Keratinocyte (primary cell): ENCODE data around the gene ALS2CL. TPM values are rescaled to one million over a fixed set of nuclear protein-coding genes. Genes with fewer than 3 reads are reported as not detected.

Experiments used
- DNase-seq: peaks from one replicate; pipeline ENCODE4 v3.0.0-alpha.2; 2011; ENCODE audit warnings: low read depth, missing footprints, low spot score
- FAIRE-seq: peaks from 2 replicates; lab custom pipeline; 2011; peaks lifted over from hg19 to GRCh38; lab: Jason Lieb, UNC
- H2AFZ ChIP-seq: 2 replicates; pipeline ENCODE4 v1.6.0; 2012; ENCODE audit warnings: low read length, control low read depth, inconsistent platforms; ENCODE audit not compliant: control insufficient read depth
- H3K27ac ChIP-seq: 2 replicates; pipeline ENCODE4 v1.5.1; 2011; ENCODE audit warnings: low read length; ENCODE audit not compliant: control insufficient read depth, insufficient read depth
- H3K27me3 ChIP-seq: 3 replicates; pipeline ENCODE4 v1.6.0; 2011; ENCODE audit warnings: low read length; ENCODE audit not compliant: control insufficient read depth, insufficient read depth; ENCODE audit errors: extremely low read depth
- H3K36me3 ChIP-seq, 2 experiments: 2 replicates in 1 of 2; 3 replicates in 1 of 2; pipeline ENCODE4 v1.5.1; 2011; ENCODE audit warnings: low read length in 2 of 2, mild to moderate bottlenecking in 1 of 2; ENCODE audit not compliant: control insufficient read depth in 2 of 2, insufficient read depth in 2 of 2; ENCODE audit errors: extremely low read depth in 1 of 2
- H3K4me1 ChIP-seq: 3 replicates; pipeline ENCODE4 v1.5.1; 2011; ENCODE audit warnings: low read length; ENCODE audit not compliant: control insufficient read depth, insufficient read depth; ENCODE audit errors: extremely low read depth
- H3K4me2 ChIP-seq: 3 replicates; pipeline ENCODE4 v1.6.0; 2011; ENCODE audit warnings: low read depth, low read length; ENCODE audit not compliant: control insufficient read depth, insufficient read depth; ENCODE audit errors: extremely low read depth
- H3K4me3 ChIP-seq, 3 experiments: fragments of 200-600 bp in 1 of 3; sonication (generic) in 1 of 3; 2 replicates in 2 of 3; 3 replicates in 1 of 3; pipeline ENCODE4 v1.5.1; 2011 to 2016; ENCODE audit warnings: low read length in 3 of 3, mild to moderate bottlenecking in 3 of 3, control low read depth in 2 of 3, inconsistent platforms in 1 of 3, low read depth in 1 of 3, mixed read lengths in 1 of 3, mixed run types in 1 of 3, moderate library complexity in 1 of 3; ENCODE audit not compliant: control insufficient read depth in 2 of 3, insufficient read depth in 2 of 3; ENCODE audit errors: extremely low read depth in 1 of 3
- H3K79me2 ChIP-seq: 2 replicates; pipeline ENCODE4 v1.6.0; 2012; ENCODE audit warnings: low read length; ENCODE audit not compliant: control insufficient read depth, insufficient read depth
- H3K9ac ChIP-seq: 3 replicates; pipeline ENCODE4 v1.6.0; 2011; ENCODE audit warnings: low read length; ENCODE audit not compliant: control insufficient read depth, insufficient read depth; ENCODE audit errors: extremely low read depth
- H3K9me1 ChIP-seq: 3 replicates; pipeline ENCODE4 v1.6.0; 2011; ENCODE audit warnings: low read length; ENCODE audit not compliant: control insufficient read depth, insufficient read depth; ENCODE audit errors: extremely low read depth
- H3K9me3 ChIP-seq: 2 replicates; pipeline ENCODE4 v1.5.1; 2012; ENCODE audit warnings: low read depth, low read length; ENCODE audit not compliant: control insufficient read depth
- H4K20me1 ChIP-seq: 3 replicates; pipeline ENCODE4 v1.6.0; 2011; ENCODE audit warnings: low read length; ENCODE audit not compliant: control insufficient read depth, insufficient read depth; ENCODE audit errors: extremely low read depth
- CTCF ChIP-seq, 3 experiments: IDR thresholded peaks in 1 of 3; conservative IDR thresholded peaks in 1 of 3; optimal IDR thresholded peaks in 1 of 3; 2 replicates in 2 of 3; 3 replicates in 1 of 3; pipeline versions ENCODE3 to v1.5.1; 2011; ENCODE audit warnings: low read length in 3 of 3, mild to moderate bottlenecking in 3 of 3, moderate library complexity in 2 of 3, control low read depth in 1 of 3, inconsistent platforms in 1 of 3; ENCODE audit not compliant: insufficient read depth in 2 of 3; ENCODE audit errors: extremely low read depth in 1 of 3
- EZH2 ChIP-seq: IDR thresholded peaks from one replicate; pipeline ENCODE4 v1.6.1; 2012; ENCODE audit warnings: inconsistent platforms, mild to moderate bottlenecking, low read length, moderate library complexity
- dilution Hi-C: fragments of 300-500 bp; cut with MboI; formaldehyde crosslinking; loops from one replicate; pipeline ENCODE4 v1.7.0; 2020; ENCODE audit warnings: low sequenced_read_pairs; ENCODE audit not compliant: extremely low pct_ligation_motif_present
- polyA plus RNA-seq, 5 experiments: library from polyadenylated mRNA; depleted of rRNA in 3 of 5; stranded (reverse) in 3 of 5; stranded (forward) in 1 of 5; unstranded in 1 of 5; fragments of >200 nt; gene quantifications; 1 replicate in 1 of 5; 2 replicates in 3 of 5; 3 replicates in 1 of 5; pipeline versions ENCODE4 v1.2.1 to v1.2.3, GENCODE V29; 2011 to 2012; ENCODE audit warnings: missing spikeins in 2 of 5, low read depth in 1 of 5, low replicate concordance in 1 of 5

The ALS2CL gene
- polyA plus RNA-seq, 1 donor (not counting 4 experiments of a cell fraction or from before 2014, with no cell fraction given), result 40.9 TPM

- peaks cover 2 to 4% of the 10 kb centered on the region in 2 experiments for H3K36me3 ChIP-seq
- DNase-seq, result no peak
Measured at GRCh38 chr3:46665763-46666452, 27.6 kb downstream of the ALS2CL start.

GRCh38 chr3:46664971-46665762, 28.3 kb downstream of the ALS2CL start:
- H2AFZ ChIP-seq, result no peak overlapping the region
- DNase-seq (no peak), FAIRE-seq (no peak)
- TF ChIP-seq EZH2 (no peak), CTCF (optimal IDR thresholded peaks at IDR 0.05 in 1 of 3, IDR thresholded peaks at IDR 0.05 in 1 of 3, conservative IDR thresholded peaks at IDR 0.05 in 1 of 3; ENCODE audit: extremely low read depth in 1 of 3, insufficient read depth in 2 of 3, low read length in 3 of 3) (no peak)
- H3K4me3 ChIP-seq, result no peak overlapping the region
- no peaks in the 10 kb centered on the region for H3K79me2 ChIP-seq
- no peak overlapping the region for H3K27ac ChIP-seq
- no peak overlapping the region for H3K4me2 ChIP-seq
- dilution Hi-C loops, result no loop called here
- no peak overlapping the region for H3K9ac ChIP-seq
- no peaks in the 10 kb centered on the region for H3K27me3 ChIP-seq
- H3K4me1 ChIP-seq, result peaks cover 12% of the 10 kb centered on the region
- H3K9me1 ChIP-seq, result no peaks in the 10 kb centered on the region
- H3K36me3 ChIP-seq, result no peaks in the 10 kb centered on the region
- no peaks in the 10 kb centered on the region for H3K9me3 ChIP-seq
- no peaks in the 10 kb centered on the region for H4K20me1 ChIP-seq

More at GRCh38 chr3:46665763-46666452, 27.6 kb downstream of the ALS2CL start:
- no peaks in the 10 kb centered on the region for H3K9me1 ChIP-seq
- dilution Hi-C loops, result no loop called here
- no peak for FAIRE-seq
- no peak overlapping the region for H3K27ac ChIP-seq
- no peaks in the 10 kb centered on the region for H3K9me3 ChIP-seq
- H3K4me1 ChIP-seq, result peaks cover 4% of the 10 kb centered on the region
- TF ChIP-seq CTCF (optimal IDR thresholded peaks at IDR 0.05 in 1 of 3, IDR thresholded peaks at IDR 0.05 in 1 of 3, conservative IDR thresholded peaks at IDR 0.05 in 1 of 3; ENCODE audit: extremely low read depth in 1 of 3, insufficient read depth in 2 of 3, low read length in 3 of 3), result no peak
- no peak for TF ChIP-seq EZH2
- H3K4me3 ChIP-seq, result no peak overlapping the region
- no peaks in the 10 kb centered on the region for H3K79me2 ChIP-seq
- H3K9ac ChIP-seq, result no peak overlapping the region
- H4K20me1 ChIP-seq, result no peaks in the 10 kb centered on the region
- no peaks in the 10 kb centered on the region for H3K27me3 ChIP-seq
- no peak overlapping the region for H3K4me2 ChIP-seq
- H2AFZ ChIP-seq, result no peak overlapping the region
